ENCODE measurements around the gene TMEM202.
"Not testable (repeated sequence)": the region's sequence is repeated elsewhere in the genome, so short reads cannot be mapped to it uniquely, and the experiment has no call there.

The TMEM202 gene

GRCh38 chr15:72397796-72398588, at the start of gene TMEM202:
TMEM202 (plus strand) TSS chr15:72398305; CDS start chr15:72398327, 22 bp downstream.
- no peak for DNase-seq (ENCODE audit: low read depth in 1 of 2, low spot score in 1 of 2)

- DNase-seq (ENCODE audit: low read depth in 1 of 2, low spot score in 1 of 2) = no peak
Measured at GRCh38 chr15:72353266-72353665, 44.8 kb upstream of the TMEM202 start.

GRCh38 chr15:72354496-72354895, 43.6 kb upstream of the TMEM202 start:
- DNase-seq (ENCODE audit: low read depth in 1 of 2, low spot score in 1 of 2) = no peak

- DNase-seq (ENCODE audit: low read depth in 1 of 2, low spot score in 1 of 2) = no peak
Measured at GRCh38 chr15:72358121-72358520, 40.0 kb upstream of the TMEM202 start.

- DNase-seq (ENCODE audit: low read depth in 1 of 2, low spot score in 1 of 2) = no peak
Measured at GRCh38 chr15:72358650-72359171, 39.4 kb upstream of the TMEM202 start.

GRCh38 chr15:72361176-72361575, 36.9 kb upstream of the TMEM202 start:
- no peak for DNase-seq (ENCODE audit: low read depth in 1 of 2, low spot score in 1 of 2)

GRCh38 chr15:72365844-72366243, 32.3 kb upstream of the TMEM202 start:
- no peak for DNase-seq (ENCODE audit: low read depth in 1 of 2, low spot score in 1 of 2)

- no peak for DNase-seq (ENCODE audit: low read depth in 1 of 2, low spot score in 1 of 2)
Measured at GRCh38 chr15:72368325-72368724, 29.8 kb upstream of the TMEM202 start.

GRCh38 chr15:72368899-72369298, 29.2 kb upstream of the TMEM202 start:
- no peak for DNase-seq (ENCODE audit: low read depth in 1 of 2, low spot score in 1 of 2)

- DNase-seq (ENCODE audit: low read depth in 1 of 2, low spot score in 1 of 2) = no peak
Measured at GRCh38 chr15:72369964-72370363, 28.1 kb upstream of the TMEM202 start.

- no peak for DNase-seq (ENCODE audit: low read depth in 1 of 2, low spot score in 1 of 2)
Measured at GRCh38 chr15:72372361-72372760, 25.7 kb upstream of the TMEM202 start.

GRCh38 chr15:72375501-72375845, 22.6 kb upstream of the TMEM202 start:
- DNase-seq (ENCODE audit: low read depth in 1 of 2, low spot score in 1 of 2) = no peak

- DNase-seq (ENCODE audit: low read depth in 1 of 2, low spot score in 1 of 2) = peak; percentile 97
Measured at GRCh38 chr15:72375846-72376581, 22.1 kb upstream of the TMEM202 start, which contains the start of gene HEXA. HEXA (minus strand) TSS chr15:72376014; CDS start chr15:72375972, 42 bp downstream.

GRCh38 chr15:72377331-72377730, 20.8 kb upstream of the TMEM202 start:
- DNase-seq (ENCODE audit: low read depth in 1 of 2, low spot score in 1 of 2) = no peak

- DNase-seq (ENCODE audit: low read depth in 1 of 2, low spot score in 1 of 2) = not testable (repeated sequence)
Measured at GRCh38 chr15:72379106-72379505, 19.0 kb upstream of the TMEM202 start.

GRCh38 chr15:72379856-72380430, 18.2 kb upstream of the TMEM202 start:
- no peak for DNase-seq (ENCODE audit: low read depth in 1 of 2, low spot score in 1 of 2)

GRCh38 chr15:72380743-72381142, 17.4 kb upstream of the TMEM202 start:
- DNase-seq (ENCODE audit: low read depth in 1 of 2, low spot score in 1 of 2) = no peak

- DNase-seq (ENCODE audit: low read depth in 1 of 2, low spot score in 1 of 2) = no peak
Measured at GRCh38 chr15:72382146-72382545, 16.0 kb upstream of the TMEM202 start.

- DNase-seq (ENCODE audit: low read depth in 1 of 2, low spot score in 1 of 2) = no peak
Measured at GRCh38 chr15:72387741-72388140, 10.4 kb upstream of the TMEM202 start.

GRCh38 chr15:72389231-72389630, 8.9 kb upstream of the TMEM202 start:
- no peak for DNase-seq (ENCODE audit: low read depth in 1 of 2, low spot score in 1 of 2)

GRCh38 chr15:72396331-72396730, 1.8 kb upstream of the TMEM202 start:
- not testable (repeated sequence) for DNase-seq (ENCODE audit: low read depth in 1 of 2, low spot score in 1 of 2)

GRCh38 chr15:72398648-72399047, 543 bp downstream of the TMEM202 start:
- DNase-seq (ENCODE audit: low read depth in 1 of 2, low spot score in 1 of 2) = no peak
